Measurements from ENCODE around the gene NUSAP1. TPM values are rescaled to one million over a fixed set of nuclear protein-coding genes. Genes with fewer than 3 reads are reported as not detected.
A peak's percentile ranks its signal among the peaks of the same experiment; 100 is the strongest.

The NUSAP1 gene
- polyA plus RNA-seq, 2 of the 4 experiments (the other 2 are of a cell fraction), result 103 to 110 TPM

GRCh38 chr15:41337631-41338522 lies 5.2 kb downstream of the NUSAP1 start:
- Histone ChIP-seq H3K27ac (peak overlapping the region in 1 of 2 experiments; percentile 69; a peak in 4 of 6 replicates), H3K4me1 (peaks cover 15% of the 10 kb centered on the region; the same call in 2 of the 3 replicates), H3K9me3 (no peaks in the 10 kb centered on the region), H3K4me2 (peak overlapping the region; percentile 41; the same call in 2 of the 3 replicates), H3K4me3 (no peak overlapping the region)
- 80% methylated on average over 13 of the region's 13 CpGs for WGBS (ENCODE audit: missing lambda C conversion rate)
- CTCF ChIA-PET, result interaction anchor here (1.0 kb wide), 1 partner anchor 92 kb away, joined by 3 read pairs; no protein-coding TSS in a partner anchor
- DNase-seq (ENCODE audit: low read depth in 1 of 2, low spot score in 1 of 2) (no peak), FAIRE-seq (no peak), ATAC-seq (no peak)
- POLR2A ChIA-PET, result no interaction called here
- TF ChIP-seq MAFK (IDR thresholded peaks at IDR 0.05; ENCODE audit: partially characterized antibody) (peak; percentile 54), KDM1A (IDR thresholded peaks at IDR 0.05; ENCODE audit: low read depth) (no peak)

- H3K4me2 ChIP-seq, result no peak overlapping the region
- H3K27ac ChIP-seq, result no peak overlapping the region
- peaks cover 9% of the 10 kb centered on the region; the same call in 1 of the 3 replicates for H3K4me1 ChIP-seq
- no peak for TF ChIP-seq FOSL2 (IDR thresholded peaks at IDR 0.05)
- TF ChIP-seq FOSL2 (CRISPR knock-in tag; IDR thresholded peaks at IDR 0.05), result no peak
- TF ChIP-seq USF2 (IDR thresholded peaks at IDR 0.05), result no peak
- TF ChIP-seq POLR2AphosphoS2 (conservative IDR thresholded peaks at IDR 0.05; ENCODE audit: low read length), result no peak
- TF ChIP-seq HES2 (IDR thresholded peaks at IDR 0.05), result no peak
- TF ChIP-seq NPAS2 (CRISPR knock-in tag; IDR thresholded peaks at IDR 0.05; ENCODE audit: borderline replicate concordance), result no peak
- TF ChIP-seq FOXS1 (CRISPR knock-in tag; IDR thresholded peaks at IDR 0.05), result no peak
- no peak for TF ChIP-seq KDM5A (IDR thresholded peaks at IDR 0.05)
- TF ChIP-seq NR3C1 (IDR thresholded peaks at IDR 0.05), result no peak
- TF ChIP-seq CHD2 (IDR thresholded peaks at IDR 0.05; ENCODE audit: low read length, partially characterized antibody), result no peak
- no peak for TF ChIP-seq CBX8 (IDR thresholded peaks at IDR 0.05)
- no peak for TF ChIP-seq ESRRA (IDR thresholded peaks at IDR 0.05; ENCODE audit: borderline replicate concordance, low read length)
- no peak for TF ChIP-seq GATA3 (IDR thresholded peaks at IDR 0.05; ENCODE audit: borderline replicate concordance)
- TF ChIP-seq RNF2 (IDR thresholded peaks at IDR 0.05; ENCODE audit: borderline replicate concordance, low read depth), result no peak
- TF ChIP-seq PHF8 (IDR thresholded peaks at IDR 0.05; ENCODE audit: borderline replicate concordance, low read depth), result no peak
- TF ChIP-seq RCOR1 (IDR thresholded peaks at IDR 0.05; ENCODE audit: low read depth, low read length), result no peak
- no peak for TF ChIP-seq BCL3 (IDR thresholded peaks at IDR 0.05)
- TF ChIP-seq SREBF2 (IDR thresholded peaks at IDR 0.05), result no peak
- no peak for TF ChIP-seq NFE2L2 (conservative IDR thresholded peaks at IDR 0.05; ENCODE audit: low read length)
- ChIA-PET CTCF (interaction anchor here (1.2 kb wide), 1 partner anchor 27 kb away, joined by 3 read pairs; no protein-coding TSS in a partner anchor), POLR2A (no interaction called here)
- DNase-seq (ENCODE audit: low read depth in 1 of 2, low spot score in 1 of 2) (no peak), ATAC-seq (no peak), FAIRE-seq (no peak)
- H3K9me3 ChIP-seq, result no peaks in the 10 kb centered on the region
- H3K4me3 ChIP-seq, result no peak overlapping the region
- whole genome bisulfite sequencing (ENCODE audit: missing lambda C conversion rate), result 76% methylated on average over 5 of the region's 5 CpGs
Observed at GRCh38 chr15:41340189-41340695, 7.6 kb downstream of the NUSAP1 start.

- no peaks in the 10 kb centered on the region for H3K9me3 ChIP-seq
- ChIA-PET CTCF (no interaction called here), POLR2A (no interaction called here)
- no peak overlapping the region for H3K4me2 ChIP-seq
- H3K4me1 ChIP-seq, result peaks cover 9% of the 10 kb centered on the region; the same call in 1 of the 3 replicates
- no peak overlapping the region for H3K4me3 ChIP-seq
- DNase-seq (ENCODE audit: low read depth in 1 of 2, low spot score in 1 of 2) (no peak), FAIRE-seq (no peak), ATAC-seq (no peak)
- H3K27ac ChIP-seq, result no peak overlapping the region
- WGBS (ENCODE audit: missing lambda C conversion rate), result 66% methylated on average over 4 of the region's 4 CpGs
- TF ChIP-seq RFX5 (IDR thresholded peaks at IDR 0.05) (no peak), HEYL (CRISPR knock-in tag; IDR thresholded peaks at IDR 0.05) (no peak), ZSCAN20 (CRISPR knock-in tag; IDR thresholded peaks at IDR 0.05) (no peak), NPAS2 (CRISPR knock-in tag; IDR thresholded peaks at IDR 0.05; ENCODE audit: borderline replicate concordance) (no peak), NR3C1 (IDR thresholded peaks at IDR 0.05) (no peak), EP300 (IDR thresholded peaks at IDR 0.05) (no peak), POLR2AphosphoS2 (conservative IDR thresholded peaks at IDR 0.05; ENCODE audit: low read length) (no peak), BHLHE40 (IDR thresholded peaks at IDR 0.05; ENCODE audit: low read depth, low read length) (no peak), REST (IDR thresholded peaks at IDR 0.05) (no peak), RAD21 (conservative IDR thresholded peaks at IDR 0.05 in 1 of 2, IDR thresholded peaks at IDR 0.05 in 1 of 2) (no peak), HOXB5 (CRISPR knock-in tag; IDR thresholded peaks at IDR 0.05) (no peak), SREBF2 (IDR thresholded peaks at IDR 0.05) (no peak)
Observed at GRCh38 chr15:41341519-41341918, 8.8 kb downstream of the NUSAP1 start.
